PFSK-1 (cell line): ENCODE data around the gene PPP3CA.

ENCODE experiments used
- FOXP2 ChIP-seq: optimal IDR thresholded peaks from 2 replicates; pipeline ENCODE3; 2011; ENCODE audit warnings: borderline replicate concordance, control low read depth, inconsistent platforms; ENCODE audit not compliant: insufficient read depth; ENCODE audit errors: extremely low read length, extremely low read depth
- POLR2AphosphoS5 ChIP-seq: IDR thresholded peaks from 2 replicates; pipeline ENCODE4 v1.6.1; 2012; ENCODE audit warnings: low read depth, mild to moderate bottlenecking, control low read depth, low read length, moderate library complexity
- REST ChIP-seq, 2 experiments: IDR thresholded peaks; 2 replicates each; pipeline versions ENCODE4 v1.6.1 to v1.8.0; 2011 to 2012; ENCODE audit warnings: low read depth in 2 of 2, low read length in 2 of 2, control low read depth in 1 of 2, inconsistent platforms in 1 of 2, mild to moderate bottlenecking in 1 of 2, moderate library complexity in 1 of 2; ENCODE audit not compliant: insufficient read depth in 1 of 2
- SIN3A ChIP-seq: IDR thresholded peaks from 2 replicates; pipeline ENCODE4 v1.6.1; 2012; ENCODE audit warnings: mild to moderate bottlenecking, low read length, moderate library complexity, borderline replicate concordance; ENCODE audit not compliant: insufficient read depth
- TAF1 ChIP-seq: IDR thresholded peaks from 2 replicates; pipeline ENCODE4 v1.6.1; 2012; ENCODE audit warnings: low read length, control low read depth, borderline replicate concordance; ENCODE audit not compliant: insufficient read depth

PPP3CA gene

GRCh38 chr4:101306764-101307615 lies 40.3 kb downstream of the PPP3CA start:
- TF ChIP-seq POLR2AphosphoS5 = no peak
- no peak for TF ChIP-seq SIN3A
- TF ChIP-seq TAF1 = no peak
- no peak for TF ChIP-seq REST (IDR thresholded peaks at IDR 0.05; ENCODE audit: insufficient read depth in 1 of 2, low read depth in 2 of 2, low read length in 2 of 2)
- no peak for TF ChIP-seq FOXP2

GRCh38 chr4:101306225-101306624 lies 41.1 kb downstream of the PPP3CA start:
- TF ChIP-seq FOXP2 (no peak), TAF1 (no peak), SIN3A (no peak), POLR2AphosphoS5 (no peak), REST (IDR thresholded peaks at IDR 0.05; ENCODE audit: insufficient read depth in 1 of 2, low read depth in 2 of 2, low read length in 2 of 2) (no peak)

GRCh38 chr4:101304916-101305315 lies 42.4 kb downstream of the PPP3CA start:
- no peak for TF ChIP-seq POLR2AphosphoS5
- TF ChIP-seq FOXP2 = no peak
- TF ChIP-seq SIN3A = peak; percentile 34; the same call in 1 of the 2 replicates

- no peak for TF ChIP-seq SIN3A
- no peak for TF ChIP-seq POLR2AphosphoS5
Measured at GRCh38 chr4:101299899-101300540, 47.3 kb downstream of the PPP3CA start.

GRCh38 chr4:101299021-101299420 lies 48.3 kb downstream of the PPP3CA start:
- TF ChIP-seq SIN3A = no peak
- no peak for TF ChIP-seq POLR2AphosphoS5
- no peak for TF ChIP-seq FOXP2
- no peak for TF ChIP-seq TAF1
- no peak for TF ChIP-seq REST (IDR thresholded peaks at IDR 0.05; ENCODE audit: insufficient read depth in 1 of 2, low read depth in 2 of 2, low read length in 2 of 2)

GRCh38 chr4:101295691-101296090 lies 51.6 kb downstream of the PPP3CA start:
- no peak for TF ChIP-seq REST (IDR thresholded peaks at IDR 0.05; ENCODE audit: insufficient read depth in 1 of 2, low read depth in 2 of 2, low read length in 2 of 2)
- TF ChIP-seq SIN3A = no peak
- no peak for TF ChIP-seq TAF1
- no peak for TF ChIP-seq FOXP2
- no peak for TF ChIP-seq POLR2AphosphoS5
